ENCODE data around the gene ANKS1B.

The ANKS1B gene

DNA sequence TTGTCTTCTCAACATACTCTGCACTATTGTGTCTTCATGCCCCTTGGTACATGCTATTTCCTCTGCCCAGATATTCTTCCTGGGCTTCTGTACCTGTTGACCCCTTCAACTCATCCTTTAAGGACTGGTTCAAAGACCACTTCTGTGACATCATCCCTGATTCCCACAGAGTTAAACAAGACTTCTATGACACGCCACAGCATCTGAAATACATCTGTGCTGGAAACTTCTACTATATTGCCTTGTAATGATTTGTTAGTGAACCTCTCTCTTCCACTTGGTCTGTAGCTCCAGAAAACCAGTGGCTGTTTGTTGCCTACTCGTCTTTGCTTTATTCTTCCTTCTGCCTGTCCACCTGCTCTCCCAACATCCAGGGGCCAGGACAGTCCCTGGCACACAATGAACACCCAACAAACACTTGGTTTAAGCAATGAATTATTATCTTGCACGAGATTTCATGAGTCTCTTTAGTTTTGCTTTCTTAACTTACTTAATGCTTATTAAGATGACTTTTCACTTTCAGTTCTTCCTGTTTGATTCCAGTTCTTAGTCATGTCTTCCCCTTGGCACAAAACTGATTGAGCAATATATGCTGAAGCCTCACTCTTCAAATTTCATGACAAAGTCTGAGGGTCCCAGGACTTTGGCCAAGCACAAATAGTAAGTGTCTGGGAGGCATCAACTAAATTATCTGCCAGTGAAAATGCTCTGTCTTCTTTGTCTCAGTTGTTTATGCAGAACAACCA lies 853.8 kb downstream of the ANKS1B start:
- peak; percentile 47 for DNase-seq (ENCODE audit: low read depth)
- TF ChIP-seq, protein P1, sequence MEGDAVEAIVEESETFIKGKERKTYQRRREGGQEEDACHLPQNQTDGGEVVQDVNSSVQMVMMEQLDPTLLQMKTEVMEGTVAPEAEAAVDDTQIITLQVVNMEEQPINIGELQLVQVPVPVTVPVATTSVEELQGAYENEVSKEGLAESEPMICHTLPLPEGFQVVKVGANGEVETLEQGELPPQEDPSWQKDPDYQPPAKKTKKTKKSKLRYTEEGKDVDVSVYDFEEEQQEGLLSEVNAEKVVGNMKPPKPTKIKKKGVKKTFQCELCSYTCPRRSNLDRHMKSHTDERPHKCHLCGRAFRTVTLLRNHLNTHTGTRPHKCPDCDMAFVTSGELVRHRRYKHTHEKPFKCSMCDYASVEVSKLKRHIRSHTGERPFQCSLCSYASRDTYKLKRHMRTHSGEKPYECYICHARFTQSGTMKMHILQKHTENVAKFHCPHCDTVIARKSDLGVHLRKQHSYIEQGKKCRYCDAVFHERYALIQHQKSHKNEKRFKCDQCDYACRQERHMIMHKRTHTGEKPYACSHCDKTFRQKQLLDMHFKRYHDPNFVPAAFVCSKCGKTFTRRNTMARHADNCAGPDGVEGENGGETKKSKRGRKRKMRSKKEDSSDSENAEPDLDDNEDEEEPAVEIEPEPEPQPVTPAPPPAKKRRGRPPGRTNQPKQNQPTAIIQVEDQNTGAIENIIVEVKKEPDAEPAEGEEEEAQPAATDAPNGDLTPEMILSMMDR (conservative IDR thresholded peaks at IDR 0.05; ENCODE audit: control insufficient read depth, insufficient read depth, low read depth, low read length), result no peak
- no peak overlapping the region for H3K4me3 ChIP-seq (ENCODE audit: control insufficient read depth, low read depth, low read length)

DNA sequence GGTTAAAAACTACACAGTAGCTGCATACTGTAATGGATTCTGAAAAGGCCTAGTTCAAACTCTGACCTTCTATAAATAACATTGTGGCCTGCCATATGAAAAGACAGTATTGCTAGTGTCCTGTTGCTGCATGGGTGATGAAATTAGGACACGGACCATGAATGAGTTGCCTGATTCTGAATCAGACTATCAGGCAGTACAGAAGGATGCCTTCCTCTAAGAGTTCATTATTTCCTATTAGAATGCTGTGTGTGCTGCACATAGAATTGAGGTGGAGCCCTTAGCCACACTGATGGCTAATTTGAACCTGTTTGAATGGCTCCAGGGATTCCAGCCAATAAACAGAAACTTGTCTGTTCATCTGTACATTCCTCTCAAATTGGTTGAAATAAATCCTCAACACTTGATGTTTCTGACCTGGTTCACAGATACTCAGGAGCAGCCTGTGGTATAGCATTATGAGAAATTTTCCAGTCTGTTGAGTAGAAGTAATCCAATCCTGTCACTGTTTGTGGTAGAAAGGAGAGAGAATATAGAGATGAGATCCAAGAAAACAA lies 856.4 kb downstream of the ANKS1B start:
- no peak overlapping the region for H3K4me3 ChIP-seq (ENCODE audit: control insufficient read depth, low read depth, low read length)
- TF ChIP-seq, protein P1 (conservative IDR thresholded peaks at IDR 0.05; ENCODE audit: control insufficient read depth, insufficient read depth, low read depth, low read length), result no peak
- DNase-seq (ENCODE audit: low read depth), result no peak

DNA sequence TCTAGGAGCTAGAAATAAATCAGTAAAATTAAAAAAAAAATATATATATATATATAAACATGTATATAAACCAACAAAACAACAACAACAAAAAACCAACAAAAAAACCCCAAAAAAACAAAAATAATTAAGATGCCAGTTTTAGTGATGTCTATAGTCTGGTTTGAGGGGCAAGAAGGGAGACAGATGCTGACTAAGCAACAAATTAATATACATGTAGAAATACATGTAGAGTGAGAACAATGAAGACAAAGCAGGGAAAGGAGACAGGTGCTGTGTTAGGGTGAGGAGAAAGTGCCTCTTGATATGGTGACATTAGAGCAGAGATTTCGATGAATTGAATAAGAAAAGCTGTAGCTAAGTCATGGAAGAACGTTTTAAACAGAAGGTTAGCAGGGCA lies 861.8 kb downstream of the ANKS1B start:
- TF ChIP-seq, protein P1 (conservative IDR thresholded peaks at IDR 0.05; ENCODE audit: control insufficient read depth, insufficient read depth, low read depth, low read length), result no peak
- DNase-seq (ENCODE audit: low read depth), result no peak
- no peak overlapping the region for H3K4me3 ChIP-seq (ENCODE audit: control insufficient read depth, low read depth, low read length)

DNA sequence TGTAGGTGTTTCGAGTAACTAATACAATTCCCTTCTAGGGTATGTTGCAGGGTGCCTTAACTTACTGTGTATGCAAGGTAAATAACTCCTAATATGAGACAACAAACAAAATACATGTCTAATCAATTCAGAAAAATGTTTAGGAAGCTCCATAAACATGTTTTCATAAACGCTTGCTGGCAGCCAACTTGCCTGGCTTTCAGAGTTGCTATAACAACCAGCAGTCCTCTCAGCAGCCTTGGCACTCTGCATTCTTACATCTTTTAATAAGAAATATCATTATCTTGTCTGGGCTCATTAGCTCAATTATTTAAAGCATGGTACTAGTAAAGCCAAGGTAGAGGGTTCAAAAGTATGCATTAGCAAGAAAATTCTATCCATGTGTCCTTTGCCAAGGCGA lies 862.2 kb downstream of the ANKS1B start:
- no peak overlapping the region for H3K4me3 ChIP-seq (ENCODE audit: control insufficient read depth, low read depth, low read length)
- TF ChIP-seq, protein P1 (conservative IDR thresholded peaks at IDR 0.05; ENCODE audit: control insufficient read depth, insufficient read depth, low read depth, low read length), result no peak
- no peak for DNase-seq (ENCODE audit: low read depth)

DNA sequence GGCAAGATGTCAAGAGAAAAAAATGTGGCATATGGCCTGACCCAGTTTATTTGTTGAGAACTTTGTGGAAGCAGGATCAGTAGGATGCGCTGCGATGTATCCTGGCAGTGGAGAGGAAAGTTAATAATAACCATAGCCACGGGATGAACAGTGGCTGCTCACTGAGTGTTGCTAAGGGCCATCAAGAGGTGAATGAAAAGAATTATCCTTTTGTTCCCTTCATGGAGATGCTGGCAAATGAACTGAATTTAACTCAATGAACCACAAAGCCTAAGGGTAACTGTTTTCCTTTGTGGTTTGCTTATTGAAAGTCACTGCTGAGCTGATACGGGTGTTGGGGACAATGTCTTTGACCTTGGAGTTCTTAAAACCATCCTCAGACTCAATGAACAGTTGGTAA lies 863.2 kb downstream of the ANKS1B start:
- TF ChIP-seq, protein P1 (conservative IDR thresholded peaks at IDR 0.05; ENCODE audit: control insufficient read depth, insufficient read depth, low read depth, low read length), result no peak
- DNase-seq (ENCODE audit: low read depth), result no peak

DNA sequence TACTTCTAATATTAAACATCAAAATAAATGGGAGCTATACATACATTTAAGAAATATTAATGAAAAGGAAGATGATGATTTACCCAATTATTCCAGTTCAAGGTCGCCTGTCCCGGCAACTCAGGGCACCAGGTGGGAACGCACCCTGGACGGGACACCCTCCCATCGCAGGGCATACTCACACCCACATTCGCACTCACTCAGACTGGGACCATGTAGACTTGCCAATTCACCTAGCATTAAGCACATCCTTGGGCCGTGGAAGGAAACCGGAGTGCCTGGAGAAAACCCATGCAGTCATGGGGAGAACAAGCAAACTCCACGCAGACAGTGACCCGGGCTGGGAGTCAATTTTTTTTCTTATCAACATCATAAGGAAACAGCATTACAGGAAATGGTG lies 864.8 kb downstream of the ANKS1B start:
- H3K4me3 ChIP-seq (ENCODE audit: control insufficient read depth, low read depth, low read length), result no peak overlapping the region

More for the DNA sequence above, 863.2 kb downstream of the ANKS1B start:
- no peak overlapping the region for H3K4me3 ChIP-seq (ENCODE audit: control insufficient read depth, low read depth, low read length)

More for the DNA sequence above, 864.8 kb downstream of the ANKS1B start:
- TF ChIP-seq, protein P1 (conservative IDR thresholded peaks at IDR 0.05; ENCODE audit: control insufficient read depth, insufficient read depth, low read depth, low read length), result no peak
- DNase-seq (ENCODE audit: low read depth), result no peak

Measured in fibroblast of mammary gland (primary cell).